ENCODE results near the gene KCNJ5.

KCNJ5 gene

DNA sequence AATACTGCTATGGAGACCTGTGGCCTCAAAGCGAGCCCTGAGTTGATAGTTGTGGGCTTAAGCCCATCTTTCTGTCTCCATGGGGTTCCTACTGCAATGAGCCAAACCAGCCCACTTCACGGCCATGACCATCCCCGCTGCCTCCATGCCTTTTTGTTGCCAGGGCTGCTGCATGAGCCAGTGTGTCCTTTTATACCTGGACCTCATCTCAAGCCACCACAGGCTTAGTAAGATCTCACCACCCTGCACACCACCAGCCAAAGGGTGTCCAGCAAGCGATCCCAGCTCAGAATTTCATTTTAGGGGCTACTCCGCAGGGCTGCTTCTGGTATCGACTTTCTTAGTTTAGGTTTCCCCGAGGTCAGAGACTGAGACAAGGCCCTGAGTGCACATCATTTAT lies 43.2 kb downstream of the KCNJ5 start:
- no peak for DNase-seq

DNA sequence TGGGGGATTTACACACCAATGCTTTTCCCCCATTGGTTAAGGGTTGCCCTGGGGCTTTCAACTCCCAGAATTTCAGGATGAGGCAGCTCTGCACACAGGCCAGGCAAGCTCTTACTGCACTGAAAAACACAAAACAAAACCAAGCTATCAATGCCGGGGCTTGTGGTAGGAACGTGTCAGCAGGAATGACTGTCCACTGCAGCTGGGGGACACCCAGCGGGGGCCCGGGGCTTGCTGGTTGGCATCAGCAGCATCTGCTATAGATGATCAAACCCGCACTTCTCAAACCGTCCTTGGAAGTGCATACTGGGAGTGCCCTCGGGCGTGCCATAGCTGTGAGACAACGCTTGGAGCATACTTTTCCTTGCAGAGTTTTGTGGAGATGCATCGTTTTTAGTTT lies 43.8 kb downstream of the KCNJ5 start:
- DNase-seq: no peak

DNA sequence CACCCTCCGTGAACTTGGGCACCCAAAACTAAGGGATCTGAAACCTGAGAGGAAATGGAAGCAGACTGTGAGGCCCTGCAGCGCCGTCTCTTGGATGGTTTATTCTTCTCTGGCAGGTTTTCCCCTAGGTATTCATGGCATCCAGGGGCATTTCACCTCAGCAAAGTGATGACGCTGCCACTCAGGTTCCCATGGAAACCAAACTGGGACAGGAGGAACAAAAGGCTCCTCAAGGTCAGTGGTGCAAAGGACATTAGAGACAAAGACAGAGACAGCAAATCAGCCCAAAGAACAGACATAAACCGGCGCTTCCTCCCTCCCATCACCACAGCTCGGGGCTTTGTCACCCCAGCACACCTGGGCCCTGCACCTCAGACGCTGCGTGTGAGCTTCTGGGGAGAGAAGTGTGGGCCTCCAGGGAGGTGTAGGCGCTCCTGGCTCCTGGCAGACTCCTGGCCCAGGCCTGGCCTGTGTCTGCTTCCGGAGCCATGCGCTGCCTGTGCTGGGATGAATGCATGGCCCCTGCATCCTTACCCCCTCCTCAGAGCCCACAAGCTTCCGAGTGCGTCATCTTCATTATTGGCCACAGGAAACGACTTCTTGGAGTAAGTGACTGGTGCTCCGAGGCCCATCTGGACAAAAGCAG lies 45.6 kb downstream of the KCNJ5 start:
- peak; percentile 53 for DNase-seq

DNA sequence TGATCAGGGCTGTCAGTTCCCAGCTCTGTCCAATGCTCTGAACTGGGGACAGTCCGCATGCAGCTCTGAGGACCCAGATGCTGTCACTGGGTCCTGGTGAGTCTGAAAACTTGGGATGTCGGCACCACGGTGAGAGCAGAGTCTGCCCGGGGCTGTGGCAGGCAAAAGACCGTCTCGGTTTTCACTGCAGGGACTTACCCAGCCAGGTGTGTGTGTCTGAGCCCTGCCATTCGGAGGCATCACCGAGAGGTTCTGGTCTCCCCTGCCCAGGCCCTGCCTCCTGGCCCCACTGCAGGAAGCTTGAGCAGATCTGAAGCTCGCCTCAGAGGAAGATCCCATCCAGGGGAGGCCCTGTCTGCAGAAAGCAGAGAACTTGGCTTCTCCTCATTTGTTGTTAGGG lies 46.3 kb downstream of the KCNJ5 start:
- no peak for DNase-seq

DNA sequence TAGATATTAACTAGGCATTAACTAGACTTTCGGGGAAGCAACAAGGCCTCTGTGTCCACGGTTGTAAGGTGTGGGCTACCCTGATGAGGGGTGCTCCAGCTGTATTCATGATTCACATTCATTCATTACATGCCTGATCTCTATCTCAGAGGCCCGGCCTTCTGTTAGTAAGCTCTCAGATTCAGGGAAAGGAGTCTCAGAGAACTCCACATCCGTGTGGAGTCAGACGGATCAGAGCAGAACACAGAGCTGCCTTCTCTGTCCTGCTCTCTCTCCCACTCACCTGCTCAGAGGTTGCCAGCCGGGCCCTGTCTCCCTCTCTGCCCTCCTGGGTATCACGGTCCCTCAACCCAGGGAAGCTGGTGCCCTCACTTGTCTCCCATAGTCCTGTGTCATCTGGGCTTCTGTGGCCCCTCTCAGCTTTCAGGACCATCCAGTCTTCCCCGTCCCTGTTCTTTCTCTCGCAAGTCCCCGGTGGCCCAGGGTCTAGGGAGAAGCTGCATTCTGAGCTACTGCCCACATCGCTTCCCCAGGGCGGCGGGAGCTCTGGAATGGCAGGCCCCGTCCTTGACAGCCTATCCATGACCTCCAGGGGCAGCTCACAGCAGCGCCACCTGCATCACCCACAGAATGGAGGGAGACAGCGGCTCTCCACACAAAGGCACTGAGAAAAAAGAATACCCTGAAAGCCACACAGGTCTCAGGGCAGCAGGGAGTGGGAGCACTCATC lies 47.2 kb downstream of the KCNJ5 start:
- no peak for DNase-seq

DNA sequence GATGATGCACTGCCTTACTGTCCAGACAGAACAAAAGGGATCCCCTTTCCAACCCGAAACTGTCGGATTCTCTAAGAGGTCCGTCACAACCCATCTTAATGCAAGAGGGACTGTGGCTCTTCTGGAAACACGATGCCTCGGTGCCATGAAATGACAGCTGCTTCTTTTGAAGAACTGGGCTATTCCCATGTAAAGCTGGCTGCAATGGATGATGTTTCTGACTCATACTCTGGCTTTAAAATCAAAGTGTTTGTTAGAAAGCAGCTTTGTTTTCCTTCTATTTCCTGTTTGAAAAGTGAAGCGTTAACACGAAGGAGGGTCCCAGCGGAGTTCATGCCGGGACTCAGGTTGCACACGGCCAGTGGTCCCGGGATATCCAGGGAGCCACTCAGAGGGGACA lies 48.4 kb downstream of the KCNJ5 start:
- no peak for DNase-seq

DNA sequence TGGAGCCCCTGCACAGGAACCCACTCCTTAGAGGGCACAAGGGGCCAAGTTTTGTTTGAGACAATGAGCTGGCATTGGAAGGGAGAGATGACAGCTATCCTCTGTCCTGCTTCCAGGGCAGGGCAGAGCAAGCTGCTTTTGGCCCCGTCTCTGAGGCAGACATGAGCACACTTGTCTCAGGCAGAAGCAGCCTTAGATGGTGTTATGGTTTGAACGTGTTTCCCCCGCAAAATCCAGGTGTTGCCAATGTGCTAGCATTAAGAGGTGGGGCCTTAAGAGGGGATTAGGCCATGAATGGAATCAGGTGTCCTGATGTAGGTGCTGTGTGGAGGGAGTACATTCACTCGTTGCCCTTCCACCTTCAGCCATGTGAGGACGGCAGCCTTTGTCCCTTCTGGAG lies 49.0 kb downstream of the KCNJ5 start:
- DNase-seq: no peak

DNA sequence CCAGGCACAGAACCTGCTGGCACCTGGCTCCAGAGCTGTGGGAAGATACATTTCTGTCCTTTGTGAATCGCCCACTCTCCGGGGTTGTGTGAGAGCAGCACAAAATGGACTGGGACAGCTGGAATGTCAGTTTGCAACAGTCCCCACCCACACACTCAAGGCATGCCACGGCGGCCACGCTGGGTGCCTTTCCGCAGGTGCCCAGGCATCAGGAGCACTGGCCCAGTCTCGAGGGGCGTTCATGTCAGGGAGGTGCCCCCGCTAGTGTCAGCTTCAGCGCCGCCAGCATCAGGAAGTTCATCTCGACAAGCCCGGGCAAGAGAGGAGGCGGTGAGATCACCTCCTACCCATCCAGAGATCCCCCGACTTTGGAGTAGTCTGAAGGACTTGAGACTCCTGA lies 49.4 kb downstream of the KCNJ5 start:
- no peak for DNase-seq

DNA sequence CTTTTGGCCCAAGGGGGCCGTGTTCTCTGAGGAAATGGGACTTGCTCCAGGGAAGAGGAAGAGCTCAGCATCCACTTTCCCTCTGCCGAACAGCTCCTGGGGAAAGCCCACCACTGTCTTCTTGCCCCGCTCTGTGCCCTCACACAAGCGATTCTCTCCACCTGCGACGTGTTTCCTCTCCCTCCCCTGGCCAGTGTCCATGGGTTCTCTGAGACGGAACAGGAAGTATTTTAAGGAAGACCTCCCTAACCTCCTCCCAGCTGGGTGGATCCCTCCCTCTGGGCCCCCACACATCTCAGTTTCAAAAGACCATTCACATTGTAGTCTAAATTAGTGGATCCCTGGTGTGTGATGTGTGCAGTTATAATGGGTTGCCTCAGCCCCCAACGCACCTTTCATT lies 50.0 kb downstream of the KCNJ5 start:
- no peak for DNase-seq

DNA sequence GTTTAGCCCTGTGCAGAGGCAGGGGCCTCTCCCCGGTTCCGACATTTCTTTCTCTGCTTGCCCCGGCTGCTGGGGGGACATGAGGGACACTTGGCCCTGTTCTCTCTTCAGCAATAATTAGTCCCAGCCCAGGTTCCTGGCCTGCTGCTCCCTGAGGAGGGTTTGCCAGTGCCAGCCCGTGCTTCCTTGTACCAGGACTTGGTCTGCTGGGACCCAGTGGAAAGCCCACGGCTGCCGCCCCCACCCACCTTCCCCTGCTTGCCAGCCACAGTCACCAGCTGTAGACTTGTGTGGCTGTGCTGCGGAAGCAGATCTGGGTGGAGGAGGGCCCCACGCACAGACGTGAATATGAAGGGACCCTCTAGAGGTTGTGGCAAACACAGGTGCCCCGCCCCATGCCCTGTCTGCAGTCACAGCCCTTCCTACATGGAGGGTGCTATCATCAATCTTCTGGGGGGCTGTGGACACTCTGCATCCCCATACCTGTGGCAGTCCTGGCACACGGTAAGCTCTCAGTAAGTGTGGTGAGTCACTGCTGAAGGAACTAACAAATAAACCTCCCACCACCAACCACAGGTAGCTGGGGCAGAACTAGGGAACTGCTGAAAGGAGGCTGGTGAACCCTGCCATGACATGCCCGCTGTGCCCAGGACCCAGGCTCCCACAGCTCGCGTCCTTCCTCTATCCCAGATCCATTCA lies 50.6 kb downstream of the KCNJ5 start:
- no peak for DNase-seq

DNA sequence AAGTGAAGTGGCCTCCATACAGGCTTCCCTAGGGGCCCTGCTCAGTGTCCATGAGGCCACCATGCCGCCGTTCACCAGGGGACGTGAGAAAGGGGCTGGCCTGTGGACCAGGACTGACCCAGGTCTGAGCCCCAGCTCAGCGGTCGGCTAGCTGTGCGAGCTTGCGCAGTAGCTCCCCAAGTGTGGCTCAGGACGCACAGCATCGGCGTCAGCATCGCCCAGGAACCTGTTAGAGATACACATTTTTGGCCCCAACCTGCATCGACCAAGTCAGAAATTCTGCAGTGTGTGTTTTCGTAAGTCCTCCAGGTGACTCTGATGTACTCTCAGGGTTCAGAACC lies 51.1 kb downstream of the KCNJ5 start:
- no peak for DNase-seq

DNA sequence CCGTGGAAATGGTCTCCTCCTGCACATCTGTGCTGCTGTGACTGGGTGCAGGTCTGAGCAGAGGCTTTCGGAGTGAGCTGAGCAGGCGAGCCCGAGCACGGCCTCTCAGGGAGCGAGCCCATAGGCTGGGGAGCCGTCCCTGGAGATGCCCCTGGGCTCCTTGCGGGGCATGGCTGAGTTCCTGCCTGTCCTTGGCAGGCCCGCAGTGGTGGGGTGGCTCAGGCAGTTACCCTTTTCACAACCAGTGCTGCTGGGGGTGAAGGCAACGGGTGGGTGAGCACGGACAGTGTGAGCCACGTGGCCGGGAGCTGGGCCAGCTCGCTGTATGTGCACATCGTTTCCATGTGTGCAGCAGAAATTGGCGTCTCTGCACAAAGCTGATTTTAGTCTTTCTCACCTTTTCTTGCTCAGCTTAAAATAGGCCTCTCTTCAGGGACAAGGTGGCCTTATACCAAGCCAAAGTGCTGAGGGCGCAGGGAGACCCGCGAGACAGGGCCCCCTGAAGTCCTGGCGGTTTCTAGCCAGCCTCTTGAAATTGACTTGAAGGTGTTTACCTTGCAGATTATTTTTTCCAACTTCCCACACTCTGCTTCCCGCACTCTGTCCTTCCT lies 51.8 kb downstream of the KCNJ5 start, which contains the start of gene TP53AIP1:
Gene TP53AIP1, minus strand, starts transcription at position 55 of the 611 bp plus-strand sequence. CDS start 5,053 bp downstream, outside the sequence.
- no peak for DNase-seq

DNA sequence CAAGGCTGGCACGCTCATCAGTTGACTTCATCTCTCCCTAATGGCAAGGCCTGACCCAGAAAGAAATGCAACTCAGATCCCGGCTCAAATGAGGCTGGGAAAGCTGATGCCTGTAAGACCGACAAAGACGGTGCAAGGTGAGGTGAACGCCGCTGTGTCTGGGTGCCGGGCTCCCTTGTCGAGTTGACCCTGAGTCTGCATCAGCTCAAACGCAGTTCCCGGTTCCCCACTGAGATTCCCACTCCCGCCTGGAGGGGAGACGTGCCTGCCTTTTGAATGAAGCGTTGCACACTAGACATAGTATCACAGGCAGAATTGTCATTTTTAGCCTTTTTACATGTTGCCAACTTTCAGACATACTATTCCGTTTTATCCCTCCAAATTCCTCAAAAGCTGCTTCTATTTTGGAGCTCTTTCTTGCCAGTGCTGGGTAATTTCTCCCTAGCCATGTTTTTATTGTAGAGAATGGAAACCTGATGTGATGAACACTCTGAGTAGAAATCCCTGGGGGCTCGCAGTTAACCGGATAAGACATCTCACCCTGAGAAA lies 52.3 kb downstream of the KCNJ5 start:
- DNase-seq: no peak

DNA sequence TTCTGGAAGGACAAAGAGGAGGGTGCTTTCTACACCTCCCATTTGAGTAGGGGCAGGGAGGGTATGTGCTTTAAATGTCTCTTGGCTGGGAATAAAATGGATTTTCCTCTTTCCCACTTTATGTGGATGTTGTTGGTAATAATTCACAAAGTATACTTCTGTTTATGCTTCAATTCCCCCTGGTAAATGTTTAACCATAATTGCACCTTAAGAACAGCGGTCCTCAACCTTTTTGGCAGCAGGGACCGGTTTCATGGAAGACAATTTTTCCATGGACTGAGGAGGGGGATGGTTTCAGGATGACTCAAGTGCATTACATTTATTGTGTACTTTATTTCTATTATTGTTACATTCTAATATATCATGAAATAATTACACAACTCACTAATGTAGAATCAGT lies 55.5 kb downstream of the KCNJ5 start:
- no peak for DNase-seq

DNA sequence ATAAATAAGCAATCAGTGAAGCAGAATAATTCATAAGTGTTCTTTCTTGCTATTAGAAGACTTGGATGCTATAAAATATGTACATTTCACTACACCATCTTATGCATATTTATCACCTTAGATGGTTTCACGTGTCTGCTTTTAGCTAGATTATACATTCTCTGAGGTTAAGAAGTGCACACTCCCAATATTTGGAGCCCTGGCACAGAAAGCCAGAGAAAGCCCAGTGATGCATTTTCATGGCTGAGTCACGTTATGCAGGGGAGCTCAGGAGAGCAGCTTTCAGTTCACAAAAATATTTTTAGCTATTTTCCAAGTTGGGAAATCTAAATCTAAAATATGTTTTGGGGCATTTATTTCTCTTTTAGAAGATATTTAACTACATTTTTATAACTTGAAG lies 56.6 kb downstream of the KCNJ5 start:
- no peak for DNase-seq

DNA sequence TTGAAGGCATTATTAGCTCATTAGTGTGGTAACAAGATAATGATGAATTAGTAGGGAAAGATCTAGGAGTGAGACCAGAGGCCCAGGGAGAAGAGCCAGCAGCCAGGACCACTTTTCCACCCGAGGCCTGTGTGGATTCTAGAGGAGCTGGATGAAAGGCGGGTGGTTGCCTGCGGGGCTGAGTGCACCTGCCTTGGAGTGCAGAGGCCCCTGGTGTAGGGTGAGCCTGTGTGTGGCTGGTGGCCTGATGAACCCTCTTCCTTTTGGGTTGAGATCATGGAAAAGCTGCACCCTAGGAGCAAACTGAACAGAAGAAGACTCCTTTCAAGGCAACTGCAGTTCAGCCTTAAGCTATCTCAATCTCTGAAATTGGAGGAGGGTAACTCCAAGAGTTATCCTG lies 57.4 kb downstream of the KCNJ5 start:
- DNase-seq: no peak

DNA sequence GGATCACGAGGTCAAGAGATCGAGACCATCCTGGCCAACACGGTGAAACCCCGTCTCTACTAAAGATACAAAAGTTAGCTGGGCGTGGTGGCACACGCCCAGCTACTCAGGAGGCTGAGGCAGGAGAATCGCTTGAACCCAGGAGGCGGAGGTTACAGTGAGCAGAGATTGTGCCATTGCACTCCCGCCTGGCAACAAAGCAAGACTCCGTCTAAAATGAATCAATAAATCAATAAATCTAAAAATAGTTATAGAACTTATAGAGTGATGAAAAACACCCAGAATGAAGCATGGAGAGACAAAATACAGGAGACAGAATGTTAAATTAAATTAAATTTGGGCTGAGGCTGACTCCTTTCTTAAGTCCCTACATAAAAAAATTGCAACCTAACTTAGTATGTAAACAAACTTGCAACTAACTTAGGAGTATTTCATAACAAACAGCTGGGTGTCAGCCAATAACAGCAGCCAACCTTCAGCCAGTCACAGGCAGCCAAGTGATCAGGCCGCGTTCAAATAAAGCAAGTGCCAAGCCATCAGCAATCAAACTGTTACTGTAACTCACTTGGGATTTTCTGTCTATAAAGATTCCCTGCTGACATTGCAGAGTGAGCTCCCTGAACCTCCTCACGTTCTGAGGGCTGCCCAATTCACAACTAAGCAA lies 58.8 kb downstream of the KCNJ5 start:
- DNase-seq: no peak

DNA sequence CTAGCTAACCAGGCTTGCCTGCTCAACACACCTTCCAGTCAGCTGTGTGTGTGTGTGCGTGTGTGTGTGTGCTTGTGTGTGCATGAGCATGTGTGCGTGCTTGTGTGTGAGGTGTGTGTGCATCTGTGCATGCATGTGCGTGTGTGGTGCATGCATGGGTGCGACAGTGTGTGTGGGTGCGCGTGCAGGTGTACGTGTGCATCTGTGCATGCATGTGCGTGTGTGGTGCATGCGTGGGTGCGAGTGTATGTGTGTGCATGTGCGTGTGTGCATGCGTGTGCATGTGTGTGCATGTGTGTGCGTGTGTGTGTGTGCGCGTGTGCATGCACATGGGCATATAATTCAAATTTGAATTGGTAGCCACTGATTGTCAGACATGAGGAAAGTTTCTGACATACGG lies 62.0 kb downstream of the KCNJ5 start:
- no peak for DNase-seq

DNA sequence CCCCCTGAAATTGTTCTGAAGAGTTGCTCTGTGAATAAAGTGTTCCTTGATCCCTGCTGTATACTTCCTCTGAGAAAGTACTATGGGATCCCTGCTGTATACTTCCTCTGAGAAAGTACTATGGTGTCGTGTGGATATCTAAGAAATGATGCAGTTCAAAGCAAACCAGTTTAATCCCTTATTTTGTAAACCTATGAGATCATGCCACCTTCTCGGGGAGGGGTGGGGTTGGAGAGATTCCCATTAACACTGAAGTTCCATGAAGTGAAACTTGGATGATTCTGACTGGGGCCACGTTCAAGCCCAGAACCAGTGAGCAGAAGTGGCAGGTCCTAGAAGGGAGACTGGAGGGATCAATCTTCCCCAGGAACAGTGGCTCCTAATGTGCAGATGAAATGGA lies 64.5 kb downstream of the KCNJ5 start:
- no peak for DNase-seq

DNA sequence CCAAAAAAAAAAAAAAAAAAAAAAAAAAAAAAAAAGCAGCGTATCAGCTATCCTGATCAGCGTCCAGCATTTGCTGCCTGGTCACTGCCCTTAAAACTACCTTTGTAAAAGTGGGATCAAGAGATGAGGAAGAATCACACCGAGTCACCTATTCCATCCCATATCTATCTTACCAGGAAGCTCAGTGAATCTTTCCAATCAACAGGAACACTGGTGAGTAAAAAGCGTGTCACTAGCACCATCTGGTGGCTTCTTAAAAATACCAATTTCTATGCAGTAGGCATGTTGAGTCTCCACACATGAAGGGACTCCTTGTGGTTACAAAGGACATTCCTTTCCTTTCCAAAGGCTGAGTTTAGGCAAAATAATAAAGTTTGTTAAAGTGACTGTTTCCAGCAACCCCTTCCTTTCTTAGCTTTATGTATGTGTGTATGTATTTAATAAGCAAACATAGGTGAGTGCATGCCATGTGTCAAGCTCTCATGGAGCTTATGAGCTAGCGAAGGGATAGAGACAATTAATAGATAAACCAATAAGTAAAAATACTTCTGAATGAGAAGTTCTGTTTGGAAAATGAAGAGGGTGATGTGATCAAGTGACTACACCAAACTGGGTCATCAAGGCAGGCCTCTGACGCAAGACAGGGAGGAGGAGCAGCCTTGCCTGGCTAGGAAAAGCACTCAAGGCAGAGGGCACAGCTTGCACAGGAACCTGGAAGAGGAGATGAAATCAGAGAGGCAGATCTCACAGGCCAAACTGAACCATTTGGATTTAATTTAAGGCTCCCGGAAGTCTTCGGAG lies 65.4 kb downstream of the KCNJ5 start:
- peak; percentile 54 for DNase-seq

DNA sequence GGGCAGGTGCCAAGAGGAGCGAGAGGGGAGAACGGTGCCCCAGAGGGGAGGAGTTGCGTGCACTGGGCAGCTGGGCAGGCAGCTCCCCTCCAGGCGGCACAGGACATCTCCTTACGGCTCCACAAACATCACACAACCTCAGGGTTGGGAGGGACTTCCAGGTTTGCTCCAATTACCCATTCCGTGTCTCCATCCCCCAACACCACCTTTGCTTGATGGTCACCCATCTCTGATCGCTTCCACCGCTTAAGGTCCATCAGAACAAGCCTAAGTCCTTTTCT lies 66.0 kb downstream of the KCNJ5 start:
- DNase-seq: no peak

DNA sequence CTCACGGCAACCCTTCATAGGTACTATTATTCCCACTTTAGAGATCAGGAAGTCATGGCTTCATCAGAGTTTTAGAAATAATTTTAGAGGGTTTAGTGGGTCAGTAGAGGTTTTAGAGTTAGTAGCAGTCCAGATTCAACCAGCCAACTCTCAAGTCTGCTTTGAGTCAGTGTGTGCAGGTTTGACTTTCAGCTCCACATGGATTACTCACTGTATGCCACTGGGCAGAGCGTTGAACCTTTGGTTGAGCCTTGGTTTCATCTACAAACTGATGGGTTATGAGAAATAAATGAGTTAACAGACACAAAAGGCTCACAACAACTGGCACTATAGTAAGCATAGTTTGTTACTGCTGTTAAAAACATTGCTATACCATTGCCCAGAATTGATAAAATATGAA lies 70.5 kb downstream of the KCNJ5 start:
- no peak for DNase-seq

Measured in NCI-H2171 (cell line).